GM23338 (cell line): ENCODE data around the gene POMC. TPM values are rescaled to one million over a fixed set of nuclear protein-coding genes. Genes with fewer than 3 reads are reported as not detected.

Source experiments
- ATAC-seq: fragments of 200-7000 bp; cut with Tn5 transposase; 3 replicates; pipeline ENCODE4 v1.9.1; 2020
- DNase-seq: peaks from one replicate; pipeline ENCODE4 v3.0.0-alpha.2; 2015; ENCODE audit warnings: low spot score
- H2AFZ ChIP-seq: fragments of 200-600 bp; sonication (generic); 2 replicates; pipeline ENCODE4 v1.8.0; 2016; ENCODE audit warnings: antibody characterized with exemption, mild to moderate bottlenecking, moderate library complexity
- H3F3A ChIP-seq: fragments of 200-600 bp; sonication (generic); replicated peaks from 2 replicates; pipeline ENCODE4 v1.8.0; 2017; ENCODE audit warnings: antibody characterized with exemption, mixed run types, low read depth
- H3K27ac ChIP-seq: fragments of 200-600 bp; sonication (generic); 2 replicates; pipeline ENCODE4 v1.6.1; 2016; ENCODE audit warnings: low read depth
- H3K27me3 ChIP-seq: fragments of 200-600 bp; sonication (generic); 2 replicates; pipeline ENCODE4 v1.8.0; 2016; ENCODE audit warnings: mild to moderate bottlenecking, mixed run types, moderate library complexity; ENCODE audit not compliant: insufficient read depth
- H3K36me3 ChIP-seq: fragments of 200-600 bp; sonication (generic); 2 replicates; pipeline ENCODE4 v1.8.0; 2016; ENCODE audit warnings: mild to moderate bottlenecking; ENCODE audit not compliant: insufficient read depth
- H3K4me1 ChIP-seq: fragments of 200-600 bp; sonication (generic); 2 replicates; pipeline ENCODE4 v1.8.0; 2016; ENCODE audit warnings: mild to moderate bottlenecking, moderate library complexity; ENCODE audit not compliant: insufficient read depth
- H3K4me2 ChIP-seq: fragments of 200-600 bp; sonication (generic); 2 replicates; pipeline ENCODE4 v1.7.1; 2017; ENCODE audit warnings: mixed run types
- H3K4me3 ChIP-seq: fragments of 200-600 bp; sonication (generic); 2 replicates; pipeline ENCODE4 v1.6.1; 2016; ENCODE audit warnings: mixed run types
- H3K79me2 ChIP-seq: fragments of 200-600 bp; sonication (generic); replicated peaks from 2 replicates; pipeline ENCODE4 v1.8.0; 2017; ENCODE audit warnings: mild to moderate bottlenecking; ENCODE audit not compliant: insufficient read depth
- H3K9me2 ChIP-seq: fragments of 200-600 bp; sonication (generic); 2 replicates; pipeline ENCODE4 v1.8.0; 2017; ENCODE audit not compliant: insufficient read depth
- H4K20me1 ChIP-seq: fragments of 200-600 bp; sonication (generic); replicated peaks from 2 replicates; pipeline ENCODE4 v1.8.0; 2017; ENCODE audit warnings: mild to moderate bottlenecking; ENCODE audit not compliant: insufficient read depth
- H3K27ac Mint-ChIP-seq: 2 replicates; pipeline ENCODE4 v1.8.0; 2020; ENCODE audit warnings: inconsistent platforms, mild to moderate bottlenecking, moderate library complexity, mixed read lengths
- H3K27me3 Mint-ChIP-seq: 3 replicates; pipeline ENCODE4 v1.8.0; 2022; ENCODE audit warnings: low read depth, mild to moderate bottlenecking, moderate library complexity, mixed read lengths, inconsistent platforms; ENCODE audit not compliant: insufficient read depth, poor library complexity
- H3K36me3 Mint-ChIP-seq: 3 replicates; pipeline ENCODE4 v1.8.0; 2021; ENCODE audit warnings: low read depth, mild to moderate bottlenecking, inconsistent platforms, moderate library complexity, mixed read lengths
- H3K4me1 Mint-ChIP-seq: 3 replicates; pipeline ENCODE4 v1.8.0; 2020; ENCODE audit warnings: mild to moderate bottlenecking, inconsistent platforms, mixed read lengths
- H3K4me3 Mint-ChIP-seq: 3 replicates; pipeline ENCODE4 v1.8.0; 2021; ENCODE audit warnings: moderate library complexity, mild to moderate bottlenecking, inconsistent platforms, mixed read lengths
- H3K9me3 Mint-ChIP-seq: 3 replicates; pipeline ENCODE4 v1.8.0; 2020; ENCODE audit warnings: moderate library complexity, mild to moderate bottlenecking, inconsistent platforms, mixed read lengths
- CREB1 ChIP-seq: fragments of 250-450 bp; sonication (Bioruptor Pico); IDR thresholded peaks from 2 replicates; pipeline ENCODE4 v1.5.0; 2020; ENCODE audit warnings: low read depth, mild to moderate bottlenecking, moderate library complexity
- CTCF ChIP-seq, 2 experiments: fragments of 200-600 bp in 1 of 2; sonication (generic) in 1 of 2; conservative IDR thresholded peaks; 2 replicates each; pipeline versions ENCODE4 v1.5.1 to v1.6.1; 2016 to 2017; ENCODE audit warnings: antibody characterized with exemption in 2 of 2, low read depth in 2 of 2, mild to moderate bottlenecking in 2 of 2, moderate library complexity in 1 of 2
- ETS1 ChIP-seq: IDR thresholded peaks from 2 replicates; pipeline ENCODE4 v1.6.1; 2016; ENCODE audit warnings: antibody characterized with exemption
- EZH2 ChIP-seq: fragments of 200-600 bp; sonication (generic); IDR thresholded peaks from one replicate; pipeline ENCODE4 v1.8.0; 2017; ENCODE audit warnings: antibody characterized with exemption, mild to moderate bottlenecking, low read depth; ENCODE audit not compliant: unreplicated experiment
- NANOG ChIP-seq: IDR thresholded peaks from 2 replicates; pipeline ENCODE4 v1.6.1; 2016; ENCODE audit warnings: antibody characterized with exemption, borderline replicate concordance
- STAT1 ChIP-seq: IDR thresholded peaks from one replicate; pipeline ENCODE4 v1.6.1; 2016; ENCODE audit warnings: antibody characterized with exemption; ENCODE audit not compliant: unreplicated experiment
- ZNF114 ChIP-seq: fragments of 250-450 bp; sonication (Bioruptor Pico); IDR thresholded peaks from 2 replicates; pipeline ENCODE4 v1.5.0; 2020; ENCODE audit warnings: mild to moderate bottlenecking, moderate library complexity
- ZNF331 ChIP-seq: fragments of 250-450 bp; sonication (Bioruptor Pico); IDR thresholded peaks from 2 replicates; pipeline ENCODE4 v1.5.0; 2020; ENCODE audit warnings: low read depth, mild to moderate bottlenecking, moderate library complexity
- ZNF462 ChIP-seq: fragments of 250-450 bp; sonication (Bioruptor Pico); IDR thresholded peaks from 2 replicates; pipeline ENCODE4 v1.5.0; 2020; ENCODE audit warnings: mild to moderate bottlenecking, moderate library complexity
- polyA plus RNA-seq: library from polyadenylated mRNA; unstranded; fragments of >200 nt; fragmentation: Nextera tagmentation; extraction: Ambion mirVana; gene quantifications from 2 replicates; pipeline ENCODE4 v1.2.1, GENCODE V29; 2016
- total RNA-seq: library from RNA; depleted of rRNA; stranded (reverse); fragments of >200 nt; shearing (Covaris generic); gene quantifications from 2 replicates; pipeline ENCODE4 v1.2.3, GENCODE V29; 2014
- TF ChIP-seq, protein P1 (sequence below): IDR thresholded peaks from one replicate; pipeline ENCODE4 v1.6.1; 2018; ENCODE audit warnings: antibody characterized with exemption; ENCODE audit not compliant: unreplicated experiment

The POMC gene
- total and polyA plus RNA-seq, 2 experiments from 2014 or later, result 8.5 to 12.3 TPM

DNA sequence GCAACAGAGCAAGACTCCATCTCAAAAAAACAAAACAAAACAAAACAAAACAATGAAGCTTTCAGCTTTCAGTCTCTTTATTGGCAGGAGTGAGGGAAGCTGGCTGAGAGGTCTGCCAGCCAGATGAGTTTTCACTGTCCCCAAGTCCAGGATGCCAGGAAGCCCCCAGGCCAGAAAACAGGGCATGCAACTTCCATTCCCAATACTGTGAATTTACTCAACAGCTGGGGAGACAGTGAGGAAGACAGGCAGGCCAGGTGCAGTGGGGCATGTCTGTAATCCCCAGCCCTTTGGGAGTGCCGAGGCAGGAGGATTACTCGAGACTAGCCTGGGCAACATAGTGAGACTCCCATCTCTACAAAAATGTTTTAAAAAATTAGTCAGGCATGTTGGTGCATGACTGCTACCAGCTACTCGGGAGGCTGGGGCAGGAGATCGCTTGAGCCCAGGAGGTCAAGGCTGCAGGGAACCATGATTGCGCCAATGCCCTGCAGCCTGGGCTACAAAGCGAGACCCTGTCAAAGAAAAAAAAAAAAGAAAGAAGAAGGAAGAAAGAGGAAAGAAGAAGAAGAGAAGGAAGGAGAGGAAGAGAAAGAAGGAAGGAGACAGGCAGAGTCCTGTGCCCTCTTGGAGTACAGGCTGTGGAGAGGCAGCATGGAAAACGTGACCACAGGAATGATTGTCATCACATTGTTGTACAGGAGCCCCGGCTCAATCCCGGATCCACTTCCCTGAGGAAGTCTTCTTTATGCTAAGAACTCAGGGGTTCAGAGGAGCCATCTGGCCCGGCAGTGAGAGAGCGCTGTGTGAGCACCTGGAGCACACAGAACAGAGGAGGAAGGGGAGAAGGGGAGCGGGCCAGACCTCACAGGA is 29.2 kb upstream of the POMC start:
- Histone ChIP-seq H3K9me2 (no peaks in the 10 kb centered on the region), H3K36me3 (no peaks in the 10 kb centered on the region), H3K27me3 (no peaks in the 10 kb centered on the region), H3K4me3 (no peak overlapping the region), H2AFZ (peak overlapping the region; percentile 89; the same call in 1 of the 2 replicates), H3F3A (peaks cover 4% of the 10 kb centered on the region; the same call in 1 of the 2 replicates), H3K79me2 (no peaks in the 10 kb centered on the region), H4K20me1 (no peaks in the 10 kb centered on the region), H3K4me2 (no peak overlapping the region), H3K27ac (no peak overlapping the region), H3K4me1 (no peaks in the 10 kb centered on the region)
- no peak overlapping the region; the same call in 1 of the 2 replicates for H3K27ac Mint-ChIP-seq
- H3K4me3 Mint-ChIP-seq, result no peak overlapping the region
- no peak for ATAC-seq
- no peaks in the 10 kb centered on the region for H3K9me3 Mint-ChIP-seq
- DNase-seq, result peak; percentile 39
- no peak for TF ChIP-seq ZNF462 (CRISPR knock-in tag)
- no peak for TF ChIP-seq ETS1
- no peak for TF ChIP-seq CREB1 (CRISPR knock-in tag)
- no peak for TF ChIP-seq EZH2
- TF ChIP-seq, protein P1, sequence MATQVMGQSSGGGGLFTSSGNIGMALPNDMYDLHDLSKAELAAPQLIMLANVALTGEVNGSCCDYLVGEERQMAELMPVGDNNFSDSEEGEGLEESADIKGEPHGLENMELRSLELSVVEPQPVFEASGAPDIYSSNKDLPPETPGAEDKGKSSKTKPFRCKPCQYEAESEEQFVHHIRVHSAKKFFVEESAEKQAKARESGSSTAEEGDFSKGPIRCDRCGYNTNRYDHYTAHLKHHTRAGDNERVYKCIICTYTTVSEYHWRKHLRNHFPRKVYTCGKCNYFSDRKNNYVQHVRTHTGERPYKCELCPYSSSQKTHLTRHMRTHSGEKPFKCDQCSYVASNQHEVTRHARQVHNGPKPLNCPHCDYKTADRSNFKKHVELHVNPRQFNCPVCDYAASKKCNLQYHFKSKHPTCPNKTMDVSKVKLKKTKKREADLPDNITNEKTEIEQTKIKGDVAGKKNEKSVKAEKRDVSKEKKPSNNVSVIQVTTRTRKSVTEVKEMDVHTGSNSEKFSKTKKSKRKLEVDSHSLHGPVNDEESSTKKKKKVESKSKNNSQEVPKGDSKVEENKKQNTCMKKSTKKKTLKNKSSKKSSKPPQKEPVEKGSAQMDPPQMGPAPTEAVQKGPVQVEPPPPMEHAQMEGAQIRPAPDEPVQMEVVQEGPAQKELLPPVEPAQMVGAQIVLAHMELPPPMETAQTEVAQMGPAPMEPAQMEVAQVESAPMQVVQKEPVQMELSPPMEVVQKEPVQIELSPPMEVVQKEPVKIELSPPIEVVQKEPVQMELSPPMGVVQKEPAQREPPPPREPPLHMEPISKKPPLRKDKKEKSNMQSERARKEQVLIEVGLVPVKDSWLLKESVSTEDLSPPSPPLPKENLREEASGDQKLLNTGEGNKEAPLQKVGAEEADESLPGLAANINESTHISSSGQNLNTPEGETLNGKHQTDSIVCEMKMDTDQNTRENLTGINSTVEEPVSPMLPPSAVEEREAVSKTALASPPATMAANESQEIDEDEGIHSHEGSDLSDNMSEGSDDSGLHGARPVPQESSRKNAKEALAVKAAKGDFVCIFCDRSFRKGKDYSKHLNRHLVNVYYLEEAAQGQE, result no peak
- no peak for TF ChIP-seq ZNF331 (CRISPR knock-in tag)
- TF ChIP-seq STAT1, result no peak
- TF ChIP-seq ZNF114 (CRISPR knock-in tag), result no peak
- TF ChIP-seq CTCF (conservative IDR thresholded peaks at IDR 0.05; ENCODE audit: low read depth in 2 of 2), result no peak
- no peak for TF ChIP-seq NANOG
- H3K36me3 Mint-ChIP-seq, result no peaks in the 10 kb centered on the region
- peaks cover 14% of the 10 kb centered on the region for H3K27me3 Mint-ChIP-seq
- peaks cover 5% of the 10 kb centered on the region; the same call in 2 of the 3 replicates for H3K4me1 Mint-ChIP-seq
